T47D (cell line): Measurements from ENCODE around the gene SLC9A4.

Experiments used
- DNase-seq, 2 experiments: peaks; one replicate each; pipeline versions ENCODE4 v3.0.0 to v3.0.0-alpha.2; 2011 to 2012; ENCODE audit warnings: low read depth in 1 of 2, low spot score in 1 of 2
- JUND ChIP-seq: IDR thresholded peaks from 2 replicates; pipeline ENCODE4 v1.6.1; 2012; ENCODE audit warnings: low read depth
- in situ Hi-C: cut with HindIII; loops from 2 replicates; pipeline ENCODE4 v1.10.0; 2016; ENCODE audit warnings: low sequenced_read_pairs, low pct_unique_long_range_greater_than_20kb

Gene SLC9A4

DNA sequence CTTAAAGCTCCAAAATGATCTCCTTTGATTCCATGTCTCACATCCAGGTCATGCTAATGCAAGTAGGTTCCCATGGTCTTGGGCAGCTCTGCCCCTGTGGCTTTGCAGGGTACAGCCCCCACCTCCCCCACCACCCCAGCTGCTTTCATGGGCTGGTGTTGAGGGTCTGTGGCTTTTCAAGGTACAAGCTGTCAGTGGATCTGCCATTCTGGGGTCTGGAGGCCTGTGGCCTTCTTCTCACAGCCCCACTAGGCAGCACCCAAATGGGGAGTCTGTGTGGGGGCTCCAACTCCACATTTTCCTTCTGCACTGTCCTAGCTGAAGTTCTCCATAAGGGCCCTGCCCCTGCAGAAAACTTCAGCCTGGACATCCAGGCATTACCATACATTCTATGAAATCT is 19.0 kb downstream of the SLC9A4 start:
- in situ Hi-C loops: no loop called here
- TF ChIP-seq JUND: no peak
- no peak for DNase-seq

DNA sequence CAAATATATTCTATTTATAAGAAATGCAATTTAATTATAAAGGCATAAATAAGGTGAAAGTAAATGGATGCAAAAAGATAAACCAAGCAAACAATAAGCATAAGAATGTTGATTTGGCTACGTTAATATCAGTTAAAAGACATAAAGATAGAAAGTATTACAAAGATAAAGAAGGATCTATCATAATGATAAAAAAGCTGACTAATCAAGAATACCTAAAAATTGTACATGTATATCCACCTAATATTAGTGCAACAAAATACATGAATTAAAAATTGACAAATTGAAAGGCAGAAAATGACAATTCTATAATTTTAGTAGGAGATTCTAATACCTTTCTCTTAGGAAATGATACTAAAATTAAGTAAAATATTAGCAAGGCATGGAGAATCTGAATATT is 21.5 kb downstream of the SLC9A4 start:
- DNase-seq: no peak
- in situ Hi-C loops: no loop called here
- TF ChIP-seq JUND: no peak

DNA sequence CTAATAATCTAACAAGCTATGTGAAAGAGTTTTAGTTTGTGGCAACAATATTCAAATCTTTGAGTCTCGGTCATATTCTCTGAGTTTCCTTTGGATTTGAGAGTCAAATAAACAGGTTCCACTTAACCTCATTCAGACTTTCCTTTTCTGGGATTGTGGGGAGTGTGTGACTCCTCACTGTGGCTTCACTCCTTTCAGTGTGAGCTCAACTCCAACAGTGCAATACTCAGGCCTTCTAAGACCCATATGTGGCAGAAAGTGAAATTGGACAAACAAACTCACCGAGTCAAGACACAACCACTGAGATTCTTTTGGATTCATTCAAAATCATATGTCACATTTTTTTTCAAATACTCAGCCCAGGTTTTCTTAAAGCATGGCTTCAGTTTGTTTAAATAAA is 25.4 kb downstream of the SLC9A4 start:
- DNase-seq: no peak
- no peak for TF ChIP-seq JUND
- in situ Hi-C loops: no loop called here

DNA sequence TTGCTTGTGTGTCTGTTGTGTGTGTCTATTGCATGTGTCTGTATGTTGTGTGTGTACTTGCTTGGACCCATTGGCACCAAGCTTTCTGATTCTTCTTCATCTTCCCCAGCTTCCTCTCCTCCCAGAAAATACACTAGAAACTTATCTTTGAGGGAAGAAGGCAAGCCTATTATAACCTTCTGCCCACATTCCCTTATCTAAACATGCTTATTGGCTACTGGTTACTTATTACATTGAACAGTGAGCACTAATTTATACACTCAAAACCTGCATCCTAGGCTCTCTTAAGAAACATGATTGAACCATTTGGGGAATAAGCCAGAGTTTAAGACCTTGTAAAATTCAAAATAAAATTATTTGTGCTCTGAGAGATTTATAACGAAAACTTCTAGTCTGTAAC is 26.5 kb downstream of the SLC9A4 start:
- TF ChIP-seq JUND: no peak
- no peak for DNase-seq
- in situ Hi-C loops: no loop called here

DNA sequence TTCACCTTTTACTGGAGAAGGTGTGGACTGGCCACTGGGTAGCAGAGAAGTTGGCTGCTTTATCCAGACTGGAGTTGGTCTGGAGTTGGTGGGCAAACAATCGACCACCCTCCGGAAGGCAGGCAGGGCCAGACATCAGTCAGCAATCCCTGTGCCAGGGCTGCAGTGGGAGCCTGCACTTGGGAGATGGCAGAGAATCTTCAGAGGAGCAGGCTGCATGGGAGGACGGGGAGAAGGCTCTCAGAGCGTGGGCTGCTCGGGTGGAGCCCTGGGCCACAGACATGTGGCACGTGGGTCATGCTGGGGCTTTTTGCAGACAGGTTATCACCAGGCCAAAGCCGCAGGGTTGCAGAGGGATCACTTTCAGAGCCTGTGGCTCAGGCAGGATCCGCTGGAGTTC is 29.6 kb downstream of the SLC9A4 start:
- DNase-seq: no peak
- no peak for TF ChIP-seq JUND
- in situ Hi-C loops: no loop called here

DNA sequence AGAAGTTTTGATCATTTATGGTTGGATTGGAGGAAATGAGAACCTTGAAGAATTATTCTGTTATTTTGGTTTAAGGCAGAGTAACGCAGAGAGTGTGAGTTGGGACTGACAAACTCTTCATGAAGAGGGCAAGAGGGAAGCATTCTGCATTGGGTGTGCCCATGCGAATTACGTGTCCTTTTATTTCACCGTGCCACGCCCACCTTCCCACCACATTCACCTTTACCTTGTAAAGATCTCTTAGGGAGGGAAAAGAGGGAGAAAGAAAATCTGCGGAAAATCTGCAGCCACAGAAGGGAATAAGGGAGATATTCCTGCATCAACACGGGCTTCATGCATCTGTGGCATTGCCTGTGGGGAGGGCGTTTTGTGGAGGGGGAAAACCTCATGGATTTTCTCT is 31.8 kb downstream of the SLC9A4 start:
- TF ChIP-seq JUND: no peak
- in situ Hi-C loops: no loop called here
- no peak for DNase-seq

DNA sequence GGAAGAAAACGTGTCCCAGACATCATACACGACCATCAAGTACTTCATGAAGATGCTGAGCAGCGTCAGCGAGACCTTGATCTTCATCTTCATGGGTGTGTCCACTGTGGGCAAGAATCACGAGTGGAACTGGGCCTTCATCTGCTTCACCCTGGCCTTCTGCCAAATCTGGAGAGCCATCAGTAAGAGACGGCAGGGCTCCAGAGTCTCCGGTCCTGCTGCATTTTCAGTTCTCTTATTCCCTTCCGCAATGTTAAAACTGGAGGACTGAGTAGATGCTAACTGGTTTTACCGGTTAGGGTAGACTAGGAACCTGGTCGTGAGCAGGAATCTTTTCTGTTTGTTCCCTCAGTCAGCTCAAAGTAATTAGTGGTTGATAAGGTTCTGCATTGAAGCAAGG is 32.3 kb downstream of the SLC9A4 start:
- no peak for TF ChIP-seq JUND
- in situ Hi-C loops: no loop called here
- DNase-seq: peak; percentile 21 to 82

DNA sequence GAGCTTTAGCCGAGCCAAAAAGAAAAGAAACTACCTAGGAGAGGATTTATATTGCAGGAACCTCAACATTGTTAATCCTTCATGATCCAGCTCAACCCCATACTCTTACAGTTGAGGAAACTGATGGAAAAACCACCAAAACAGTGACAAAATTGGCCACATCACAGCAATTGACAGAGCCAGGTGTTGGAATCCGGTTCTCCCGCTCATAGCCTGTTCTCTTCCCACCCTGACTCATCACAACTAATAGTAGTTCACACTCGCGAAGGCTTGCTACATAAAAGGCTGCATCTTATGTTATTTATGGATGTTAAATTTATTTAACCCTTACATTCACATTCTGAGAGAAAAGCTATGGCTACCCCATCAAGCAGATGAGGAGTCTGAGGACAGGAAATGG is 33.7 kb downstream of the SLC9A4 start:
- TF ChIP-seq JUND: no peak
- DNase-seq: no peak
- in situ Hi-C loops: no loop called here

DNA sequence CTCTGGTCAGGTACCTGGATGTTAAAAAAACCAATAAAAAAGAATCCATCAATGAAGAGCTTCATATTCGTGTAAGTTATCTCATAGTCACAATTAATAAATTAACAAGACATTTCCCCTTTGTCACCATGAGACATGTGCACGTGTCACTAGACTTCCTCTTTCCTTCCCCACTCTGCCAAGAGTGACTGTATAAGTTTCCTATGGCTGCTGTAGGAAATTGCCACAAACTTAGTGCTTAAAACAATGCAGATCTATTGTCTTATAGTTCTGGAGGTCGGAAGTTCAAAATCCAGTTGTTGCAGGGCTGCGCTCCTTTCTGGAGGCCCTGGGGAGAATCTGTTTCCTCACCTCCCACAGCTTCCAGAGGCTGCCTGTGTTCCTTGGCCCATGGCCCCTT is 35.8 kb downstream of the SLC9A4 start:
- no peak for DNase-seq
- in situ Hi-C loops: no loop called here
- TF ChIP-seq JUND: no peak

DNA sequence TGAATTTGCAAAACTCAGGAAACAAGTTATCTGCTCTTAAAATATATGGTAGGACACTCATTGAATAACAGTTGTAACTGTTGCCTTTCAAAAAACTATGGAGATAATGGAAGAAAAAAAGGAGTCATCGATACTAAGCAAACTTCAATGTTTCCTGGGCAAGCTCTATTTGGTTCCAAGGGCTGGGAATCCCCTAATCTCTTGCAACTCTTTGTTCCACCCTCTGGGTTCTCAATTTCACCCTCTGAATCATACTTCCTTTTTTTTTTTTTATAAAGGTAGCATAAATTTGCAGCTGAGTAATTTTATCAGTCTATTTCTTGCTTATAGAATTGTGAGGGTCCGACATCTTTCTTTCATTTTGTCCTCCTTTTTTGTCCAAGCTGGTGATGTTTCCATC is 36.7 kb downstream of the SLC9A4 start:
- in situ Hi-C loops: no loop called here
- no peak for DNase-seq
- no peak for TF ChIP-seq JUND

DNA sequence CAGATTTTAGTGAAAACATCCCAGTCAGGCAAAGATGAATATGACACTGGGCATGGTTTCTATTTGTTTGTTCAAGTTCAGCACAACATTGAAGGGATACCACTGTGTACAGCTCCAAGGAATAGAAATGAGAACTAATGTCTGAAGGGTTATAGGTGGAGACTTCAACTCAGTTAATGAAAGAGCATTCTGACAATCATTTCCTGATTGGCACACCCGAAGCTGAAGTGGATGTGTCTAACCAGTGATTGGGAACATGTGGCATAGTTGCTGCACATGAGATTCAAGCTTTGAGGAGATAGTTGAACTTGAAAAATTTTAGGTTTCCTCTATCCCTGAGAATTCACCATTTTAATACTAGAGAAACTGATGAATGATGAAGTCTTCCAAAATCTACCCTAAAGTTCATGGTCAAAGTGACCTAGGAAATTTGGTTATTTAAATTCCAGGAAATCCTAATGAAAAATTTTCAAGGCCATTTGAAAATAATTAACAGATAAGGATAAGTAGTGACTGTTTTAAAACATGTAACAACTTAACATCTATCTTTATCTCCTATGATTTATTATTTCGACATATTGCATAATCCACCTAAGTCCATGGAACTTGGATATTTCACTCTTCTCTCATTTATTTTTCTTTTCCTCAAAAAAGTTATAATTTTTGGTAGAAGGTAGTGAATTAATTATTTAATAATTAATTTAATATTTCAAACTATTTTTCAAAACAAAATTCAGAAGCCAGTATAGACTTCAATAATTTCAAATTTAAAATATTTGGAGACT is 38.0 kb downstream of the SLC9A4 start:
- no peak for TF ChIP-seq JUND
- in situ Hi-C loops: no loop called here
- no peak for DNase-seq

DNA sequence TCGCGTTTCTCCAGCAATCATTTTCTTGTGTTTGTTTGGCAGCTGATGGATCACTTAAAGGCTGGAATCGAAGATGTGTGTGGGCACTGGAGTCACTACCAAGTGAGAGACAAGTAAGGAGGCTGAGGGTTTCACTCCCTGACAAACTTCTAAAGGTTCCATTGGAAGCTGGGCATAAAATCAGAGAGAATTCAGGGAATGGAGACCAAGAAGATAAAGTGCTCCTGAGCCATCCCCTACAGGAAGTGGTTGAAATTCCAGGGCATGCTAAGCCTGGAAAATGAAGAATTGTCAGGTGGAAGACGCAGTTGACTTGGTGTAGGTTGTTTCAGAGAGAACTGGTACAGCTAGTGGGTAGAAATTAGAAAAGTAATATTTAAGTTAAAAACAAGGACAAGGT is 39.1 kb downstream of the SLC9A4 start:
- no peak for TF ChIP-seq JUND
- in situ Hi-C loops: no loop called here
- no peak for DNase-seq

DNA sequence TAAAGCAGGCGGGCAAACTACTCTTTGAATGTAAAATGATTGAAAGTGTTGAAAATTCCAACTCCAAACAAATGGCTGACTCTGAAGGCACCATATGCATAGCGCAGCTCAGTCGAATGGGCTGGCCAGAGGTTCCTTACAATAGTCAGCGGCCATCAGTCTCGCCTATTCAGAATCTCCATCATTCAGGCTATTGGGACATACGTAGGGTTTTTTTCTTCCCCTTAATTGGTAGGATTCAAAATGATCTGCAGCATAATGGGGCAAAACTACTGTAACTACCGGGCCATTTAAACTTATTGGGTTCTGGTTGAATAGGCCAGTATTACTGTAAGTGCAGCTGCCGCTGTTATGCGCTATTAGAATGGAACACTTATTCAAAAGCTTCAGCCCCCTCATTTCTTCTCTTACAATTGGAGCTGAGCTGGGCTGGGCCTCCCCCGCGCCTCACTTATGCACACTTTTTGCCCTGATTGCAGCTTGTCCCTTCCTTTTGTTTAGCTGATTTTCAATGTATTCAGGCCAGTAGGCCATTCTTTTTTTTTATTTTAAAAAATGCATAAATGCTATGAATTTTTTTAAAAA is 40.4 kb downstream of the SLC9A4 start:
- no peak for TF ChIP-seq JUND
- no peak for DNase-seq
- in situ Hi-C loops: no loop called here
